ENCODE measurements around the gene ANKMY2. TPM values are rescaled to one million over a fixed set of nuclear protein-coding genes. Genes with fewer than 3 reads are reported as not detected.
"Not testable (repeated sequence)": the region's sequence is repeated elsewhere in the genome, so short reads cannot be mapped to it uniquely, and the experiment has no call there.

Gene ANKMY2
- total RNA-seq, 1 donor from 2014 or later = 6.9 TPM

GRCh38 chr7:16670021-16670420 is 24.5 kb upstream of the ANKMY2 start:
- Mint-ChIP-seq H3K36me3 (ENCODE audit: low read depth) (peaks cover 44% of the 10 kb centered on the region), H3K27ac (no peak overlapping the region), H3K27me3 (ENCODE audit: insufficient read depth) (no peaks in the 10 kb centered on the region), H3K9me3 (no peaks in the 10 kb centered on the region), H3K4me1 (ENCODE audit: low read depth) (peaks cover 20% of the 10 kb centered on the region), H3K4me3 (no peak overlapping the region)
- DNase-seq (ENCODE audit: low spot score) = no peak
- intact Hi-C loops (cut with micrococcal nuclease) = no loop called here

GRCh38 chr7:16669581-16669980 is 24.0 kb upstream of the ANKMY2 start:
- Mint-ChIP-seq H3K27ac (no peak overlapping the region), H3K4me3 (no peak overlapping the region), H3K9me3 (no peaks in the 10 kb centered on the region), H3K27me3 (ENCODE audit: insufficient read depth) (no peaks in the 10 kb centered on the region), H3K36me3 (ENCODE audit: low read depth) (peaks cover 44% of the 10 kb centered on the region), H3K4me1 (ENCODE audit: low read depth) (peaks cover 20% of the 10 kb centered on the region)
- DNase-seq (ENCODE audit: low spot score) = no peak
- intact Hi-C loops (cut with micrococcal nuclease) = no loop called here

- no peaks in the 10 kb centered on the region for H3K9me3 Mint-ChIP-seq
- no peaks in the 10 kb centered on the region for H3K27me3 Mint-ChIP-seq (ENCODE audit: insufficient read depth)
- intact Hi-C loops (cut with micrococcal nuclease) = no loop called here
- DNase-seq (ENCODE audit: low spot score) = no peak
- H3K4me3 Mint-ChIP-seq = no peak overlapping the region
- peaks cover 20% of the 10 kb centered on the region for H3K4me1 Mint-ChIP-seq (ENCODE audit: low read depth)
- H3K27ac Mint-ChIP-seq = no peak overlapping the region
- H3K36me3 Mint-ChIP-seq (ENCODE audit: low read depth) = peaks cover 45% of the 10 kb centered on the region
Observed at GRCh38 chr7:16668978-16669377, 23.4 kb upstream of the ANKMY2 start.

- intact Hi-C loops (cut with micrococcal nuclease) = no loop called here
- H3K27me3 Mint-ChIP-seq (ENCODE audit: insufficient read depth) = no peaks in the 10 kb centered on the region
- peaks cover 20% of the 10 kb centered on the region for H3K4me1 Mint-ChIP-seq (ENCODE audit: low read depth)
- no peaks in the 10 kb centered on the region for H3K9me3 Mint-ChIP-seq
- DNase-seq (ENCODE audit: low spot score) = no peak
- no peak overlapping the region for H3K4me3 Mint-ChIP-seq
- H3K27ac Mint-ChIP-seq = no peak overlapping the region
- H3K36me3 Mint-ChIP-seq (ENCODE audit: low read depth) = peaks cover 45% of the 10 kb centered on the region
Observed at GRCh38 chr7:16668049-16668858, 22.7 kb upstream of the ANKMY2 start.

GRCh38 chr7:16667355-16667754 is 21.8 kb upstream of the ANKMY2 start:
- Mint-ChIP-seq H3K4me3 (no peak overlapping the region), H3K36me3 (ENCODE audit: low read depth) (peaks cover 43% of the 10 kb centered on the region), H3K27ac (no peak overlapping the region), H3K4me1 (ENCODE audit: low read depth) (peaks cover 24% of the 10 kb centered on the region), H3K27me3 (ENCODE audit: insufficient read depth) (no peaks in the 10 kb centered on the region), H3K9me3 (no peaks in the 10 kb centered on the region)
- intact Hi-C loops (cut with micrococcal nuclease) = no loop called here
- no peak for DNase-seq (ENCODE audit: low spot score)

- Mint-ChIP-seq H3K27me3 (ENCODE audit: insufficient read depth) (no peaks in the 10 kb centered on the region), H3K4me3 (no peak overlapping the region), H3K27ac (no peak overlapping the region), H3K9me3 (no peaks in the 10 kb centered on the region), H3K36me3 (ENCODE audit: low read depth) (peaks cover 11% of the 10 kb centered on the region), H3K4me1 (ENCODE audit: low read depth) (peaks cover 24% of the 10 kb centered on the region)
- intact Hi-C loops (cut with micrococcal nuclease) = loop anchor here (2.0 kb wide), 1 partner anchor 15 kb away; the partner anchor contains the start of gene BZW2
- no peak for DNase-seq (ENCODE audit: low spot score)
Observed at GRCh38 chr7:16661924-16662323, 16.4 kb upstream of the ANKMY2 start.

- no peaks in the 10 kb centered on the region for H3K9me3 Mint-ChIP-seq
- H3K27me3 Mint-ChIP-seq (ENCODE audit: insufficient read depth) = no peaks in the 10 kb centered on the region
- DNase-seq (ENCODE audit: low spot score) = no peak
- no peak overlapping the region for H3K27ac Mint-ChIP-seq
- peaks cover 24% of the 10 kb centered on the region for H3K4me1 Mint-ChIP-seq (ENCODE audit: low read depth)
- intact Hi-C loops (cut with micrococcal nuclease) = no loop called here
- H3K4me3 Mint-ChIP-seq = no peak overlapping the region
- H3K36me3 Mint-ChIP-seq (ENCODE audit: low read depth) = peaks cover 11% of the 10 kb centered on the region
Observed at GRCh38 chr7:16660702-16661464, 15.3 kb upstream of the ANKMY2 start.

GRCh38 chr7:16659854-16660497 is 14.4 kb upstream of the ANKMY2 start:
- not testable (repeated sequence) for H3K4me3 Mint-ChIP-seq; H3K9me3 Mint-ChIP-seq; H3K36me3 Mint-ChIP-seq (ENCODE audit: low read depth); H3K27ac Mint-ChIP-seq; DNase-seq (ENCODE audit: low spot score); H3K27me3 Mint-ChIP-seq (ENCODE audit: insufficient read depth)
- intact Hi-C loops (cut with micrococcal nuclease) = loop anchor here (10.0 kb wide), 1 partner anchor 55 kb away; no protein-coding TSS in a partner anchor
- peaks cover 21% of the 10 kb centered on the region for H3K4me1 Mint-ChIP-seq (ENCODE audit: low read depth)

- no peaks in the 10 kb centered on the region for H3K27me3 Mint-ChIP-seq (ENCODE audit: insufficient read depth)
- no peaks in the 10 kb centered on the region for H3K9me3 Mint-ChIP-seq
- no peak overlapping the region for H3K4me3 Mint-ChIP-seq
- H3K27ac Mint-ChIP-seq = no peak overlapping the region
- no peak for DNase-seq (ENCODE audit: low spot score)
- H3K4me1 Mint-ChIP-seq (ENCODE audit: low read depth) = peaks cover 27% of the 10 kb centered on the region
- intact Hi-C loops (cut with micrococcal nuclease) = loop anchor here (1.0 to 10.0 kb wide), 2 partner anchors 8 to 53 kb away; no protein-coding TSS in a partner anchor
- H3K36me3 Mint-ChIP-seq (ENCODE audit: low read depth) = peaks cover 10% of the 10 kb centered on the region
Observed at GRCh38 chr7:16657656-16658279, 12.2 kb upstream of the ANKMY2 start.

- peaks cover 35% of the 10 kb centered on the region for H3K4me1 Mint-ChIP-seq (ENCODE audit: low read depth)
- no peak for DNase-seq (ENCODE audit: low spot score)
- H3K27me3 Mint-ChIP-seq (ENCODE audit: insufficient read depth) = no peaks in the 10 kb centered on the region
- no peaks in the 10 kb centered on the region for H3K9me3 Mint-ChIP-seq
- no peak overlapping the region for H3K27ac Mint-ChIP-seq
- intact Hi-C loops (cut with micrococcal nuclease) = loop anchor here (10.0 kb wide), 1 partner anchor 51 kb away; no protein-coding TSS in a partner anchor
- H3K36me3 Mint-ChIP-seq (ENCODE audit: low read depth) = peaks cover 7% of the 10 kb centered on the region
- no peak overlapping the region for H3K4me3 Mint-ChIP-seq
Observed at GRCh38 chr7:16656141-16656540, 10.6 kb upstream of the ANKMY2 start.

- Mint-ChIP-seq H3K4me3 (no peak overlapping the region), H3K27ac (no peak overlapping the region), H3K4me1 (ENCODE audit: low read depth) (peaks cover 31% of the 10 kb centered on the region), H3K27me3 (ENCODE audit: insufficient read depth) (no peaks in the 10 kb centered on the region), H3K36me3 (ENCODE audit: low read depth) (peaks cover 6% of the 10 kb centered on the region), H3K9me3 (no peaks in the 10 kb centered on the region)
- DNase-seq (ENCODE audit: low spot score) = no peak
- intact Hi-C loops (cut with micrococcal nuclease) = loop anchor here (10.0 kb wide), 1 partner anchor 51 kb away; no protein-coding TSS in a partner anchor
Observed at GRCh38 chr7:16655394-16655793, 9.8 kb upstream of the ANKMY2 start.

- Mint-ChIP-seq H3K36me3 (ENCODE audit: low read depth) (peaks cover 20% of the 10 kb centered on the region), H3K9me3 (no peaks in the 10 kb centered on the region), H3K27ac (no peak overlapping the region), H3K4me1 (ENCODE audit: low read depth) (peaks cover 53% of the 10 kb centered on the region), H3K27me3 (ENCODE audit: insufficient read depth) (no peaks in the 10 kb centered on the region), H3K4me3 (no peak overlapping the region)
- intact Hi-C loops (cut with micrococcal nuclease) = loop anchor here (10.0 kb wide), 1 partner anchor 48 kb away; no protein-coding TSS in a partner anchor
- DNase-seq (ENCODE audit: low spot score) = no peak
Observed at GRCh38 chr7:16652888-16653287, 7.3 kb upstream of the ANKMY2 start.

Data from activated T-helper 1 cell treated with anti-CD3 and anti-CD28 coated beads, Interleukin-12 subunit alpha, Interleukin-12 subunit beta, Interleukin-2, Interleukin-4 antibody, amounts not matched to agents 30 ng/mL and 10 ng/mL and 1 ng/mL, durations not matched to agents 14 hours and 24 hours and 36 hours (primary cell).